ENCODE data around the gene SRL.

SRL gene

GRCh38 chr16:4261557-4262172, 19.8 kb upstream of the SRL start:
- TF ChIP-seq ZNF70 (CRISPR knock-in tag; IDR thresholded peaks at IDR 0.05) = no peak
- TF ChIP-seq SNAI2 (CRISPR knock-in tag; IDR thresholded peaks at IDR 0.05) = no peak
- no peak for TF ChIP-seq PATZ1 (CRISPR knock-in tag; IDR thresholded peaks at IDR 0.05; ENCODE audit: borderline replicate concordance)
- TF ChIP-seq ZFP3 (CRISPR knock-in tag; IDR thresholded peaks at IDR 0.05) = no peak
- TF ChIP-seq ZNF565 (CRISPR knock-in tag; conservative IDR thresholded peaks at IDR 0.05; ENCODE audit: low read depth) = no peak
- TF ChIP-seq TSHZ2 (CRISPR knock-in tag; IDR thresholded peaks at IDR 0.05) = no peak
- TF ChIP-seq ARNTL (CRISPR knock-in tag; IDR thresholded peaks at IDR 0.05; ENCODE audit: borderline replicate concordance, low read depth) = no peak
- TF ChIP-seq CREB5 (CRISPR knock-in tag; IDR thresholded peaks at IDR 0.05; ENCODE audit: low read depth) = no peak
- TF ChIP-seq TCF4 (CRISPR knock-in tag; IDR thresholded peaks at IDR 0.05; ENCODE audit: borderline replicate concordance) = no peak
- TF ChIP-seq CSRNP3 (CRISPR knock-in tag; IDR thresholded peaks at IDR 0.05) = no peak
- no peak for TF ChIP-seq GLIS3 (CRISPR knock-in tag; IDR thresholded peaks at IDR 0.05)
- no peak for TF ChIP-seq RARB (CRISPR knock-in tag; IDR thresholded peaks at IDR 0.05)
- TF ChIP-seq ZFP30 (CRISPR knock-in tag; IDR thresholded peaks at IDR 0.05) = no peak
- no peak for TF ChIP-seq TOX (CRISPR knock-in tag; IDR thresholded peaks at IDR 0.05; ENCODE audit: borderline replicate concordance)
- TF ChIP-seq CSDC2 (CRISPR knock-in tag; IDR thresholded peaks at IDR 0.05) = no peak

GRCh38 chr16:4260360-4260759, 18.5 kb upstream of the SRL start:
- no peak for ATAC-seq
- TF ChIP-seq ZC3H10 (CRISPR knock-in tag; IDR thresholded peaks at IDR 0.05) (no peak), ISL1 (CRISPR knock-in tag; IDR thresholded peaks at IDR 0.05) (no peak), ZFP3 (CRISPR knock-in tag; IDR thresholded peaks at IDR 0.05) (no peak), PPARA (CRISPR knock-in tag; IDR thresholded peaks at IDR 0.05; ENCODE audit: borderline replicate concordance) (no peak), POU6F1 (CRISPR knock-in tag; IDR thresholded peaks at IDR 0.05; ENCODE audit: borderline replicate concordance, low read depth) (no peak), TOX (CRISPR knock-in tag; IDR thresholded peaks at IDR 0.05; ENCODE audit: borderline replicate concordance) (no peak), PATZ1 (CRISPR knock-in tag; IDR thresholded peaks at IDR 0.05; ENCODE audit: borderline replicate concordance) (no peak), TSHZ2 (CRISPR knock-in tag; IDR thresholded peaks at IDR 0.05) (no peak), TCF4 (CRISPR knock-in tag; IDR thresholded peaks at IDR 0.05; ENCODE audit: borderline replicate concordance) (no peak), ZNF70 (CRISPR knock-in tag; IDR thresholded peaks at IDR 0.05) (no peak), SNAI2 (CRISPR knock-in tag; IDR thresholded peaks at IDR 0.05) (no peak), BACH2 (CRISPR knock-in tag; IDR thresholded peaks at IDR 0.05; ENCODE audit: borderline replicate concordance) (no peak), ZNF565 (CRISPR knock-in tag; conservative IDR thresholded peaks at IDR 0.05; ENCODE audit: low read depth) (no peak), GLIS3 (CRISPR knock-in tag; IDR thresholded peaks at IDR 0.05) (no peak), CREB5 (CRISPR knock-in tag; IDR thresholded peaks at IDR 0.05; ENCODE audit: low read depth) (no peak), ZNF8 (CRISPR knock-in tag; IDR thresholded peaks at IDR 0.05) (no peak), ESRRG (CRISPR knock-in tag; IDR thresholded peaks at IDR 0.05) (no peak), OSR1 (CRISPR knock-in tag; IDR thresholded peaks at IDR 0.05) (no peak), ARNTL (CRISPR knock-in tag; IDR thresholded peaks at IDR 0.05; ENCODE audit: borderline replicate concordance, low read depth) (no peak)

More at GRCh38 chr16:4261557-4262172, 19.8 kb upstream of the SRL start:
- no peak for ATAC-seq

Measured in SK-N-SH treated with all-trans-retinoic acid at 6 μM for 48 hours (cell line).